IMR-90 (cell line): ENCODE measurements around the gene CELSR1. TPM values are rescaled to one million over a fixed set of nuclear protein-coding genes. Genes with fewer than 3 reads are reported as not detected.

Source experiments
- ATAC-seq: fragments of 200-7000 bp; cut with Tn5 transposase; 2 replicates; pipeline ENCODE4 v1.9.1; 2020; ENCODE audit warnings: low read depth, mild to moderate bottlenecking, moderate library complexity
- BruUV-seq: library from RNA; stranded (reverse); fragments of 400-500 nt; replicated peaks from 2 replicates; lab custom pipeline; 2021; lab: Mats Ljungman, UMichigan
- CTCF ChIA-PET: fragments of 300-600 bp; formaldehyde crosslinking; extraction: SDS; loops from one replicate; lab custom pipeline; 2021; ENCODE audit warnings: antibody characterized with exemption; lab: Yijun Ruan, JAX
- POLR2A ChIA-PET: fragments of 300-600 bp; sonication (Branson Sonifier 250); formaldehyde crosslinking; loops from one replicate; lab custom pipeline; 2022; ENCODE audit warnings: antibody characterized with exemption; ENCODE audit not compliant: unreplicated experiment; lab: Charles Lee
- DNase-seq: peaks from one replicate; pipeline ENCODE4 v3.0.0; 2013
- H2AFZ ChIP-seq: replicated peaks from 2 replicates; pipeline ENCODE3; 2013; ENCODE audit warnings: low read length, mild to moderate bottlenecking; ENCODE audit not compliant: poor library complexity
- H2AK5ac ChIP-seq: 2 replicates; pipeline ENCODE4 v1.6.1; 2013; ENCODE audit warnings: low read depth, low read length, inconsistent platforms
- H2AK9ac ChIP-seq: replicated peaks from 2 replicates; pipeline ENCODE3; 2013; ENCODE audit warnings: mild to moderate bottlenecking, low read depth, low read length, moderate library complexity; ENCODE audit not compliant: poor library complexity
- H2BK120ac ChIP-seq: 2 replicates; pipeline ENCODE4 v1.6.1; 2013; ENCODE audit warnings: low read depth, low read length, inconsistent platforms
- H2BK15ac ChIP-seq: 3 replicates; pipeline ENCODE4 v1.6.1; 2013; ENCODE audit warnings: low read depth, low read length, inconsistent platforms
- H2BK20ac ChIP-seq: 2 replicates; pipeline ENCODE4 v1.6.1; 2013; ENCODE audit warnings: low read depth, mild to moderate bottlenecking, inconsistent platforms, low read length, moderate library complexity
- H2BK5ac ChIP-seq: 2 replicates; pipeline ENCODE4 v1.6.1; 2013; ENCODE audit warnings: mild to moderate bottlenecking, low read depth, low read length, inconsistent platforms; ENCODE audit not compliant: poor library complexity, severe bottlenecking
- H3K14ac ChIP-seq: replicated peaks from 2 replicates; pipeline ENCODE4 v1.6.1; 2013; ENCODE audit warnings: low read depth, low read length, inconsistent platforms
- H3K18ac ChIP-seq: 2 replicates; pipeline ENCODE4 v1.6.1; 2013; ENCODE audit warnings: low read depth, low read length, control low read depth
- H3K23ac ChIP-seq: 2 replicates; pipeline ENCODE4 v1.6.1; 2013; ENCODE audit warnings: low read depth, low read length, inconsistent platforms
- H3K27ac ChIP-seq: 2 replicates; pipeline ENCODE4 v1.5.1; 2013; ENCODE audit warnings: mild to moderate bottlenecking, control low read depth, low read length; ENCODE audit not compliant: insufficient read depth
- H3K27me3 ChIP-seq: 2 replicates; pipeline ENCODE4 v1.6.1; 2013; ENCODE audit warnings: low read length; ENCODE audit not compliant: control insufficient read depth, insufficient read depth
- H3K36me3 ChIP-seq: 2 replicates; pipeline ENCODE4 v1.6.1; 2013; ENCODE audit warnings: low read length, mixed read lengths; ENCODE audit not compliant: control insufficient read depth, insufficient read depth
- H3K4ac ChIP-seq: 2 replicates; pipeline ENCODE4 v1.6.1; 2013; ENCODE audit warnings: low read depth, low read length, inconsistent platforms
- H3K4me1 ChIP-seq: 2 replicates; pipeline ENCODE4 v1.6.1; 2013; ENCODE audit warnings: low read length, mixed read lengths; ENCODE audit not compliant: control insufficient read depth, insufficient read depth
- H3K4me2 ChIP-seq: 2 replicates; pipeline ENCODE4 v1.6.1; 2013; ENCODE audit warnings: low read depth, mild to moderate bottlenecking, control low read depth, low read length, moderate library complexity
- H3K4me3 ChIP-seq: 2 replicates; pipeline ENCODE4 v1.5.1; 2013; ENCODE audit warnings: low read depth, mild to moderate bottlenecking, control low read depth, low read length, moderate library complexity; ENCODE audit not compliant: insufficient read depth
- H3K56ac ChIP-seq: 2 replicates; pipeline ENCODE4 v1.6.1; 2013; ENCODE audit warnings: low read length, inconsistent platforms; ENCODE audit not compliant: insufficient read depth; ENCODE audit errors: extremely low read depth
- H3K79me1 ChIP-seq, 2 experiments: 2 replicates each; pipeline ENCODE4 v1.6.1; 2013; ENCODE audit warnings: low read length in 2 of 2, inconsistent platforms in 1 of 2, low read depth in 1 of 2
- H3K9ac ChIP-seq: 2 replicates; pipeline ENCODE4 v1.6.1; 2013; ENCODE audit warnings: low read depth, low read length, control low read depth
- H3K9me1 ChIP-seq: 2 replicates; pipeline ENCODE4 v1.6.1; 2013; ENCODE audit warnings: low read length, inconsistent platforms; ENCODE audit not compliant: insufficient read depth
- H3K9me3 ChIP-seq: 2 replicates; pipeline ENCODE4 v1.6.1; 2013; ENCODE audit warnings: low read length; ENCODE audit not compliant: control insufficient read depth, insufficient read depth
- H4K20me1 ChIP-seq: 2 replicates; pipeline ENCODE4 v1.6.1; 2013; ENCODE audit warnings: low read length, inconsistent platforms; ENCODE audit not compliant: insufficient read depth
- H4K5ac ChIP-seq: 2 replicates; pipeline ENCODE4 v1.6.1; 2013; ENCODE audit warnings: mild to moderate bottlenecking, low read depth, low read length, control low read depth
- H4K8ac ChIP-seq, 2 experiments: 2 replicates each; pipeline ENCODE4 v1.6.1; 2013; ENCODE audit warnings: low read depth in 2 of 2, low read length in 2 of 2, control low read depth in 1 of 2, inconsistent platforms in 1 of 2
- H4K91ac ChIP-seq: 2 replicates; pipeline ENCODE4 v1.6.1; 2013; ENCODE audit warnings: low read depth, low read length, inconsistent platforms; ENCODE audit not compliant: insufficient read depth
- BHLHE40 ChIP-seq: fragments of 150-350 bp; IDR thresholded peaks from 2 replicates; pipeline ENCODE4 v1.6.1; 2016; ENCODE audit warnings: mild to moderate bottlenecking, low read depth, low read length
- CHD1 ChIP-seq: IDR thresholded peaks from 2 replicates; pipeline ENCODE4 v1.6.1; 2012; ENCODE audit warnings: low read depth, low read length, improper control_type of control experiment
- FOS ChIP-seq: fragments of 150-350 bp; IDR thresholded peaks from 2 replicates; pipeline ENCODE4 v1.6.1; 2016; ENCODE audit warnings: low read depth, low read length
- MAFK ChIP-seq: IDR thresholded peaks from 2 replicates; pipeline ENCODE4 v1.6.1; 2012; ENCODE audit warnings: low read depth, low read length, improper control_type of control experiment
- MAZ ChIP-seq: IDR thresholded peaks from 2 replicates; pipeline ENCODE4 v1.6.1; 2012; ENCODE audit warnings: low read depth, mild to moderate bottlenecking, low read length, improper control_type of control experiment, moderate library complexity, borderline replicate concordance
- MXI1 ChIP-seq: IDR thresholded peaks from 2 replicates; pipeline ENCODE4 v1.6.1; 2012; ENCODE audit warnings: low read depth, mild to moderate bottlenecking, low read length, moderate library complexity, borderline replicate concordance
- NFE2L2 ChIP-seq: fragments of 150-350 bp; IDR thresholded peaks from 2 replicates; pipeline ENCODE4 v1.6.1; 2016; ENCODE audit warnings: low read depth, mild to moderate bottlenecking, low read length
- POLR2A ChIP-seq: IDR thresholded peaks from 2 replicates; pipeline ENCODE4 v1.6.1; 2012; ENCODE audit warnings: mild to moderate bottlenecking, low read depth, low read length
- RAD21 ChIP-seq: IDR thresholded peaks from 2 replicates; pipeline ENCODE4 v1.6.1; 2012; ENCODE audit warnings: low read length, improper control_type of control experiment
- RCOR1 ChIP-seq: IDR thresholded peaks from 2 replicates; pipeline ENCODE4 v1.6.1; 2012; ENCODE audit warnings: mild to moderate bottlenecking, low read length, improper control_type of control experiment; ENCODE audit not compliant: insufficient replicate concordance
- RFX5 ChIP-seq: IDR thresholded peaks from 2 replicates; pipeline ENCODE4 v1.8.0; 2012; ENCODE audit warnings: low read depth, mild to moderate bottlenecking, low read length, moderate library complexity
- SMC3 ChIP-seq: fragments of 150-350 bp; IDR thresholded peaks from 2 replicates; pipeline ENCODE4 v1.6.1; 2016; ENCODE audit warnings: low read depth, mild to moderate bottlenecking, antibody characterized with exemption, low read length, moderate library complexity
- WGBS, 2 experiments: methylation state at CpG; one replicate each; pipeline versions ENCODE4 v1.1.5 to v1.1.7; 2013; ENCODE audit warnings: missing lambda C conversion rate in 2 of 2; ENCODE audit not compliant: insufficient read length in 1 of 2; ENCODE audit errors: extremely low coverage in 2 of 2; 5-methylcytosine and 5-hydroxymethylcytosine counted together
- dilution Hi-C: fragments of 300-500 bp; cut with HindIII; formaldehyde crosslinking; loops from one replicate; pipeline ENCODE4 v1.14.3; 2018; ENCODE audit warnings: low sequenced_read_pairs; ENCODE audit not compliant: unreplicated experiment
- in situ Hi-C: fragments of 300-500 bp; cut with MboI; formaldehyde crosslinking; loops from 3 replicates; pipeline ENCODE4 v1.14.3; 2019; ENCODE audit warnings: low sequenced_read_pairs, inconsistent platforms, mixed read lengths
- intact Hi-C: fragments of 100-400 bp; cut with micrococcal nuclease; formaldehyde crosslinking; loops from 2 replicates; pipeline ENCODE4 v1.10.0; 2022
- polyA plus RNA-seq, 3 experiments: library from polyadenylated mRNA; depleted of rRNA; stranded (reverse); fragments of >200 nt; gene quantifications; 2 replicates each; pipeline ENCODE4 v1.2.3, GENCODE V29; 2012; ENCODE audit warnings: low replicate concordance in 1 of 3
- total RNA-seq: library from RNA; depleted of rRNA; stranded (reverse); fragments of >200 nt; gene quantifications from 2 replicates; pipeline ENCODE4 v1.2.3, GENCODE V29; 2012
- TF ChIP-seq, protein P1 (sequence below): fragments of 150-350 bp; IDR thresholded peaks from 2 replicates; pipeline ENCODE4 v1.6.1; 2016; ENCODE audit warnings: low read depth, mild to moderate bottlenecking, low read length, moderate library complexity, borderline replicate concordance
- TF ChIP-seq, protein P2 (sequence below): conservative IDR thresholded peaks from 2 replicates; pipeline ENCODE4 v1.5.1; 2012; ENCODE audit warnings: mild to moderate bottlenecking, low read depth, low read length, improper control_type of control experiment
- TF ChIP-seq, protein P3 (sequence below): fragments of 150-350 bp; IDR thresholded peaks from 2 replicates; pipeline ENCODE4 v1.6.1; 2017; ENCODE audit warnings: mild to moderate bottlenecking, antibody characterized with exemption, low read length, low read depth

The CELSR1 gene
- total and polyA plus RNA-seq, 2 of the 4 experiments (the other 2 are of a cell fraction) = 0.36 to 0.82 TPM

DNA sequence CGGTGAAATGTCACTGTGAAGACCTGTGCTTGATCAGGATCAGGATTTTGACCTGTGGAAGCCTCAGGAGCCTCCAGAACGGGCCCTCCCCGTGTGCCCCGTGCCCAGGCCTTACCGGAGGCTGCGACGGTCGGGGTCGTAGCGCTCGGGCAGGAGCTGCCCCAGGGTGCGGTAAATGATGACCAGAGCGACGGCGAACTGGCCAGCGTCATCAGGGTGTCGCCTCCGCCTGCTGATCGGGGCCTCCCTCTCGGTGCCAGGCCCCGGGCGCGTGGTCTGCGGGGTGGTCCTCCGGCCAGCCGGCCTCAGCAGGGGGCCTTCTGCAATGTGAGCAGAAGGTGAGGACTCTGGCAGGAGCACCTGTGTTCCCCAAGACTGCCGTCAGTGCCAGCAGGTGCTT lies 155.7 kb downstream of the CELSR1 start:
- no peak overlapping the region for H4K91ac ChIP-seq
- no peak overlapping the region for H2BK20ac ChIP-seq
- H2AFZ ChIP-seq = no peak overlapping the region
- no TSS peak for BruUV-seq
- H3K79me1 ChIP-seq = no peaks in the 10 kb centered on the region
- H3K23ac ChIP-seq = no peak overlapping the region
- intact Hi-C loops = no loop called here
- no peak overlapping the region for H3K4me2 ChIP-seq
- ChIA-PET POLR2A (no interaction called here), CTCF (no interaction called here)
- in situ Hi-C loops = no loop called here
- no peak overlapping the region for H3K9ac ChIP-seq
- WGBS, 2 experiments = 87% methylated on average over 20 of the region's 27 CpGs; no CpG with 5 or more reads in 1 of the 2 experiments
- H3K9me3 ChIP-seq = no peaks in the 10 kb centered on the region
- no peak overlapping the region for H4K8ac ChIP-seq
- ATAC-seq (no peak), DNase-seq (no peak)
- dilution Hi-C loops = no loop called here
- no peak for TF ChIP-seq MAZ
- TF ChIP-seq RAD21 = no peak
- no peak for TF ChIP-seq SMC3
- no peak for TF ChIP-seq FOS
- TF ChIP-seq MXI1 = no peak
- TF ChIP-seq BHLHE40 = no peak
- no peak for TF ChIP-seq NFE2L2
- TF ChIP-seq, protein P1, sequence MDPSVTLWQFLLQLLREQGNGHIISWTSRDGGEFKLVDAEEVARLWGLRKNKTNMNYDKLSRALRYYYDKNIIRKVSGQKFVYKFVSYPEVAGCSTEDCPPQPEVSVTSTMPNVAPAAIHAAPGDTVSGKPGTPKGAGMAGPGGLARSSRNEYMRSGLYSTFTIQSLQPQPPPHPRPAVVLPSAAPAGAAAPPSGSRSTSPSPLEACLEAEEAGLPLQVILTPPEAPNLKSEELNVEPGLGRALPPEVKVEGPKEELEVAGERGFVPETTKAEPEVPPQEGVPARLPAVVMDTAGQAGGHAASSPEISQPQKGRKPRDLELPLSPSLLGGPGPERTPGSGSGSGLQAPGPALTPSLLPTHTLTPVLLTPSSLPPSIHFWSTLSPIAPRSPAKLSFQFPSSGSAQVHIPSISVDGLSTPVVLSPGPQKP = no peak
- TF ChIP-seq, protein P2, sequence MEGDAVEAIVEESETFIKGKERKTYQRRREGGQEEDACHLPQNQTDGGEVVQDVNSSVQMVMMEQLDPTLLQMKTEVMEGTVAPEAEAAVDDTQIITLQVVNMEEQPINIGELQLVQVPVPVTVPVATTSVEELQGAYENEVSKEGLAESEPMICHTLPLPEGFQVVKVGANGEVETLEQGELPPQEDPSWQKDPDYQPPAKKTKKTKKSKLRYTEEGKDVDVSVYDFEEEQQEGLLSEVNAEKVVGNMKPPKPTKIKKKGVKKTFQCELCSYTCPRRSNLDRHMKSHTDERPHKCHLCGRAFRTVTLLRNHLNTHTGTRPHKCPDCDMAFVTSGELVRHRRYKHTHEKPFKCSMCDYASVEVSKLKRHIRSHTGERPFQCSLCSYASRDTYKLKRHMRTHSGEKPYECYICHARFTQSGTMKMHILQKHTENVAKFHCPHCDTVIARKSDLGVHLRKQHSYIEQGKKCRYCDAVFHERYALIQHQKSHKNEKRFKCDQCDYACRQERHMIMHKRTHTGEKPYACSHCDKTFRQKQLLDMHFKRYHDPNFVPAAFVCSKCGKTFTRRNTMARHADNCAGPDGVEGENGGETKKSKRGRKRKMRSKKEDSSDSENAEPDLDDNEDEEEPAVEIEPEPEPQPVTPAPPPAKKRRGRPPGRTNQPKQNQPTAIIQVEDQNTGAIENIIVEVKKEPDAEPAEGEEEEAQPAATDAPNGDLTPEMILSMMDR = no peak
- no peak for TF ChIP-seq RCOR1
- TF ChIP-seq, protein P3, sequence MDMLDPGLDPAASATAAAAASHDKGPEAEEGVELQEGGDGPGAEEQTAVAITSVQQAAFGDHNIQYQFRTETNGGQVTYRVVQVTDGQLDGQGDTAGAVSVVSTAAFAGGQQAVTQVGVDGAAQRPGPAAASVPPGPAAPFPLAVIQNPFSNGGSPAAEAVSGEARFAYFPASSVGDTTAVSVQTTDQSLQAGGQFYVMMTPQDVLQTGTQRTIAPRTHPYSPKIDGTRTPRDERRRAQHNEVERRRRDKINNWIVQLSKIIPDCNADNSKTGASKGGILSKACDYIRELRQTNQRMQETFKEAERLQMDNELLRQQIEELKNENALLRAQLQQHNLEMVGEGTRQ = no peak
- TF ChIP-seq RFX5 = no peak
- TF ChIP-seq CHD1 = no peak
- TF ChIP-seq POLR2A = no peak
- TF ChIP-seq MAFK = no peak
- no peak overlapping the region for H3K4me3 ChIP-seq
- no peak overlapping the region for H2BK5ac ChIP-seq
- H3K56ac ChIP-seq = no peak overlapping the region
- no peak overlapping the region for H3K14ac ChIP-seq
- H2AK5ac ChIP-seq = no peak overlapping the region
- no peak overlapping the region for H4K5ac ChIP-seq
- no peaks in the 10 kb centered on the region for H3K36me3 ChIP-seq
- H3K27me3 ChIP-seq = peaks cover 12% of the 10 kb centered on the region; the same call in 1 of the 2 replicates
- H2AK9ac ChIP-seq = no peak overlapping the region
- H2BK15ac ChIP-seq = no peak overlapping the region
- no peaks in the 10 kb centered on the region for H3K9me1 ChIP-seq
- H3K18ac ChIP-seq = no peak overlapping the region
- H3K4ac ChIP-seq = no peak overlapping the region
- no peaks in the 10 kb centered on the region for H4K20me1 ChIP-seq
- H2BK120ac ChIP-seq = no peak overlapping the region
- H3K4me1 ChIP-seq = no peaks in the 10 kb centered on the region; the same call in 1 of the 2 replicates
- H3K27ac ChIP-seq = no peak overlapping the region
